Body of pancreas (tissue), 4 donors: ENCODE results near the gene NAP1L5.

Experiments used
- POLR2A ChIP-seq, 3 donors: fragments of 450-650 bp; IDR thresholded peaks; one replicate each; pipeline ENCODE4 v1.6.1; 2016; ENCODE audit warnings: antibody characterized with exemption in 3 of 3, mild to moderate bottlenecking in 2 of 3
- TF ChIP-seq, protein P1 (sequence below), 7 experiments: fragments of 450-650 bp in 4 of 7; fragments of 200-600 bp in 3 of 7; sonication (generic) in 3 of 7; IDR thresholded peaks; one replicate each; pipeline ENCODE4 v1.5.1; 2016 to 2019; ENCODE audit warnings: antibody characterized with exemption in 7 of 7

DNA sequence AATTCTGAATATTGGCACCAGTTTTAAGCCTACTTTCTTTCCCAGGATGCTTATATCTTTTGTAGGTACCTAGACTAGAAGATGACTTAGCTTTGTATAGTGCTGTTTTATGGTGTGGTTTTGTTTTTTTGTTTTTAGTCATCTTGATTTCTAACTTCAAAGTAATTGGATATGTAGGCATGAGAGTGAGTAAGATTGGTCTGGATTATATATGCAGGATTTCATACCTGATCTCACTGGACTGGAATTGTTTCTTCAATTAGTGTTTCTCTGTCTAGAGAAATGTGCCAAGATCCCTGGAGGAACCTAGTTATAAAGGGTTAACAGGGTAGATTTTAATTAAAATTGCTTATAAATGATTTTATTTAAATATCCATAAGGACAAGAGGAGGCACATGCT, 23.1 kb downstream of the NAP1L5 start:
- TF ChIP-seq, protein P1, sequence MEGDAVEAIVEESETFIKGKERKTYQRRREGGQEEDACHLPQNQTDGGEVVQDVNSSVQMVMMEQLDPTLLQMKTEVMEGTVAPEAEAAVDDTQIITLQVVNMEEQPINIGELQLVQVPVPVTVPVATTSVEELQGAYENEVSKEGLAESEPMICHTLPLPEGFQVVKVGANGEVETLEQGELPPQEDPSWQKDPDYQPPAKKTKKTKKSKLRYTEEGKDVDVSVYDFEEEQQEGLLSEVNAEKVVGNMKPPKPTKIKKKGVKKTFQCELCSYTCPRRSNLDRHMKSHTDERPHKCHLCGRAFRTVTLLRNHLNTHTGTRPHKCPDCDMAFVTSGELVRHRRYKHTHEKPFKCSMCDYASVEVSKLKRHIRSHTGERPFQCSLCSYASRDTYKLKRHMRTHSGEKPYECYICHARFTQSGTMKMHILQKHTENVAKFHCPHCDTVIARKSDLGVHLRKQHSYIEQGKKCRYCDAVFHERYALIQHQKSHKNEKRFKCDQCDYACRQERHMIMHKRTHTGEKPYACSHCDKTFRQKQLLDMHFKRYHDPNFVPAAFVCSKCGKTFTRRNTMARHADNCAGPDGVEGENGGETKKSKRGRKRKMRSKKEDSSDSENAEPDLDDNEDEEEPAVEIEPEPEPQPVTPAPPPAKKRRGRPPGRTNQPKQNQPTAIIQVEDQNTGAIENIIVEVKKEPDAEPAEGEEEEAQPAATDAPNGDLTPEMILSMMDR (IDR thresholded peaks at IDR 0.05), result no peak
- TF ChIP-seq POLR2A (IDR thresholded peaks at IDR 0.05), result no peak
